Large intestine (tissue), 3 donors: ENCODE data around the gene TMTC1. TPM values are rescaled to one million over a fixed set of nuclear protein-coding genes. Genes with fewer than 3 reads are reported as not detected.
A peak's percentile ranks its signal among the peaks of the same experiment; 100 is the strongest.

Experiments
- DNase-seq, 2 donors: peaks; one replicate each; pipeline versions ENCODE4 v3.0.0 to v3.0.0-alpha.2; 2013
- H3K27ac ChIP-seq: one replicate; pipeline ENCODE4 v1.5.1; 2013; ENCODE audit warnings: low read length
- H3K27me3 ChIP-seq: 2 replicates; pipeline ENCODE4 v1.6.1; 2013; ENCODE audit warnings: low read length; ENCODE audit not compliant: control insufficient read depth, insufficient read depth
- H3K36me3 ChIP-seq: 2 replicates; pipeline ENCODE4 v1.6.1; 2013; ENCODE audit warnings: low read length; ENCODE audit not compliant: control insufficient read depth, insufficient read depth
- H3K4me1 ChIP-seq: one replicate; pipeline ENCODE4 v1.6.1; 2013; ENCODE audit warnings: low read length; ENCODE audit not compliant: control insufficient read depth, insufficient read depth
- H3K4me3 ChIP-seq: one replicate; pipeline ENCODE4 v1.5.1; 2013; ENCODE audit warnings: low read length
- H3K9me3 ChIP-seq: one replicate; pipeline ENCODE4 v1.6.1; 2013; ENCODE audit warnings: mild to moderate bottlenecking, low read depth, low read length, moderate library complexity; ENCODE audit not compliant: control insufficient read depth
- WGBS: methylation state at CpG from one replicate; pipeline ENCODE4 v1.1.5; 2013; ENCODE audit warnings: low lambda C conversion rate; ENCODE audit not compliant: insufficient coverage; 5-methylcytosine and 5-hydroxymethylcytosine counted together
- polyA plus RNA-seq: library from polyadenylated mRNA; unstranded; fragments of 120-200 nt; gene quantifications from one replicate; pipeline ENCODE4 v1.2.1, GENCODE V29; 2013

Gene TMTC1
- polyA plus RNA-seq, 1 donor, result 4.0 TPM

DNA sequence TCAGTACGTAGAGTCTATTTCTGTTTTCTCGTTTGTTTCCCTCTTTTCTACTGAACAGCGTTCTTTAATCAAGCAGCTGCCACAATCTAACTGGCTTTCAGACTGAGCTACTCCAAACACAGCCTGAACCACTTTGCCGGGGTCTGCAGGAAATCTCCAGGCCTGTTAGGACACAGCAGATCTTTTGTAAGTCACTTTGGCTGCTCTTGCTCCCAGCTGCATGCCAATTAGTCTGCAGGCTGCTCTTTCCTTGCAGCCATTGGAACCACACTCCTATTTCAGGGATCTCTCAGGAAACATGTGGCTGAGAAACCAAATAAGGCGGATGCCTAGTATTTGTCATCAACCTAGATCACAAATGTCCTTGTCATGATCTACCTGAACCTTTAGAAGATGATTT, 73.6 kb downstream of the TMTC1 start:
- no peaks in the 10 kb centered on the region for H3K9me3 ChIP-seq
- H3K4me1 ChIP-seq, result no peaks in the 10 kb centered on the region
- DNase-seq, result peak; percentile 21 to 26
- no peaks in the 10 kb centered on the region for H3K27me3 ChIP-seq
- no peak overlapping the region for H3K4me3 ChIP-seq
- H3K36me3 ChIP-seq, result no peaks in the 10 kb centered on the region
- no peak overlapping the region for H3K27ac ChIP-seq
- 100% methylated on average over 2 of the region's 5 CpGs for WGBS

DNA sequence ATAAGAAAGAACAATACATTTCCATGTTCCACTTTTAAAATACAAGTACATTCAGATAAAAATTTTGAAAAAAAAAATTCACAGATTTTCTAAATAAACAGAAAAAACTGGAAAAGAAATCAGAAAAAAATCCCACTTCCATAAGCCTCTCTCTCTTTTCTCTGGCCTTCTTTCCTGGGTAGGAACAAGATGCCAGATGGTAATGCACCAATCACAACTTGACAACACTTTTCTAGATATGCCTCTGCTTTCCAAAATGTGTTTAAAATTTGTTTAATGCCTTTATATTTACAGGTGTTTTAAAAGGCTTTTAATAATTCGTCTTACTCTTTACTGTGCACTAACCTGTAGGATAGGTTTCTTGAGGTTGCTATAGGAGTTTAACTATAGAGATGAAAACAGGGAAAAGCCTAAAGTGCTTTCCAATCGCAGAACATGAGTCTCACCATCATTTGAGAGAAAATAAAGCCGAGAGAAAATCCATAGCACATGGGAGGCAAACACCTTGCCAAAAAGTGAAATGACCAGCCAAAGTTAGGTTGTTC, 74.2 kb downstream of the TMTC1 start:
- Histone ChIP-seq H3K27ac (no peak overlapping the region), H3K4me3 (no peak overlapping the region), H3K27me3 (no peaks in the 10 kb centered on the region), H3K4me1 (no peaks in the 10 kb centered on the region), H3K9me3 (no peaks in the 10 kb centered on the region), H3K36me3 (no peaks in the 10 kb centered on the region)
- DNase-seq, result no peak
- whole genome bisulfite sequencing, result no CpG with 5 or more reads among the region's 3 CpGs

DNA sequence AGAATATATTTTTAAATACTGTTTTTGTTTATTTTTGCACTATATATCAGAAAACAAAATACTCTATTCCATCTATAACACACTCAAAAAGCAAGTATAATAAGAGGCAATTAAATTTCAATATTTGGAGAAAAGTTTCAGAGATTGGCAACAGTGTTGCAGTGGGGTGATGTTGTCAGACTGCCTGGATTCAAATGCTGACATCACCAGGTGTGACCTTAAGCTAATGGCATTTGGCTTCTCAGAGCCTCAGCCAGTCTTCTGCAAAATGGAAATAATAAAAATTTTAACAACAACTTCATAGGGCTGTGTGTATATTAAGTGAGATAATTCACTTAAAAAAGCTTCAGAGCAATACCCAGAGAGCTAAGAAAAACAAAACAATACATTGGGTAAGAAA, 74.7 kb downstream of the TMTC1 start:
- DNase-seq, result no peak
- Histone ChIP-seq H3K27me3 (no peaks in the 10 kb centered on the region), H3K4me1 (no peaks in the 10 kb centered on the region), H3K27ac (no peak overlapping the region), H3K4me3 (no peak overlapping the region), H3K9me3 (no peaks in the 10 kb centered on the region), H3K36me3 (no peaks in the 10 kb centered on the region)

DNA sequence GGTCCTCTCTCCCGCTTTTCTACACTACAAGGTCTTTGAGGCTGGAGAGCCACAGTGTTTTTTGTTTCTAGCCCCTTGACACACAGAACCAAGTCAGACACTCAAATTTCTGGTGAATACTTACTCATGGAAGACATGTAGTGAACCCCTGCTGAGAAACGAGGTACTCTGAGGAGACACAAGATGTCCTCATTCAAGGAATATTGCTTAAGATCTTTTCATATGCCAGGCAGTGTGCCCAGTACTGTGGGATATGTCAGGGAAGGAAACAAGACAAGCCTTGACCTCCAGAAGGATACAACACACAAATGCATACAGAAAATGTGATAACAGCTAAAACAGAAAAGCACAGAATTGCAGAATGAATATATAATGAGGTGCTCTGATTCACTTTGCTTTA, 75.9 kb downstream of the TMTC1 start:
- WGBS, result no CpG with 5 or more reads among the region's 2 CpGs
- H3K27me3 ChIP-seq, result no peaks in the 10 kb centered on the region
- H3K4me1 ChIP-seq, result no peaks in the 10 kb centered on the region
- H3K9me3 ChIP-seq, result no peaks in the 10 kb centered on the region
- no peaks in the 10 kb centered on the region for H3K36me3 ChIP-seq
- no peak overlapping the region for H3K4me3 ChIP-seq
- H3K27ac ChIP-seq, result no peak overlapping the region
- no peak for DNase-seq

DNA sequence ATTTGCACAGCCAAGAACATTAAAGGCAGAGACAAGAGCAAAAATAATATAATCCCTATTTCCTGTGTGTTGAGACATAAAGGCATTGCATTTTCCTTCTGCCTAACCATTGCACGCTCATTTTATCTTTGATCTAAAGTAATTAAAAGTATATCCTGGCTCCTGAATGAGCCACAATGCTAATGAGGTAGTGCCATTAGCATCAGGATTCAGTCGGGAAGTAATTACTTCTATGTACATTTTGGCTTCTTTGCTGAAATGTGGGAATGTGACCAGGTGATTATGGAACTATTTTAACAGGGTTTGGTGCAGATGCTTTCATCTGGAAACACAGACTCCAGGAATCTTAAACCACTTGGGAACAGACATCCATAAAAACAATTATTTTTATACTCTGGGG, 77.4 kb downstream of the TMTC1 start:
- DNase-seq, result no peak
- 33% methylated on average over 1 of the region's 2 CpGs for WGBS
- H3K36me3 ChIP-seq, result no peaks in the 10 kb centered on the region
- H3K27ac ChIP-seq, result no peak overlapping the region
- no peaks in the 10 kb centered on the region for H3K4me1 ChIP-seq
- no peaks in the 10 kb centered on the region for H3K27me3 ChIP-seq
- H3K4me3 ChIP-seq, result no peak overlapping the region
- H3K9me3 ChIP-seq, result no peaks in the 10 kb centered on the region

DNA sequence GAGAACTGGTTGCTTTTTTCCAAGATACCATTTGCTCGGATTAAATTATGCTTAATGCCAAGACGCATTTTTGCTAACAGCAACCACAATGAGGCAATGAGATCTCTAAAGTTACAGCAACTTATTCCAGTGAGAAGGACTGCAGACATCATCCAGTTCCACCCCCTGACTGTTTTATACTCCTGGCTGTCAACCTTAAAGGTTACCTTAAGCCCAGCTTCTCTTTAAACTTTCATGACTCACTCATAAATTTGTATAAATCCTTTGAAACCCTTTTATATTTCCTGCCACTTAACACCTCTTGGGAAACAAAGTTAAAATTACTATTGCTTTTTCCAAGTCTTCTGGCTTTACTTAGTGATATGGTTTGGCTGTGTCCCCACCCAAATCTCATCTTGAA, 80.2 kb downstream of the TMTC1 start:
- no peak for DNase-seq
- H3K27ac ChIP-seq, result no peak overlapping the region
- no peaks in the 10 kb centered on the region for H3K4me1 ChIP-seq
- no peak overlapping the region for H3K4me3 ChIP-seq
- 100% methylated on average over 1 of the region's 2 CpGs for WGBS
- H3K27me3 ChIP-seq, result no peaks in the 10 kb centered on the region
- no peaks in the 10 kb centered on the region for H3K9me3 ChIP-seq
- no peaks in the 10 kb centered on the region for H3K36me3 ChIP-seq

DNA sequence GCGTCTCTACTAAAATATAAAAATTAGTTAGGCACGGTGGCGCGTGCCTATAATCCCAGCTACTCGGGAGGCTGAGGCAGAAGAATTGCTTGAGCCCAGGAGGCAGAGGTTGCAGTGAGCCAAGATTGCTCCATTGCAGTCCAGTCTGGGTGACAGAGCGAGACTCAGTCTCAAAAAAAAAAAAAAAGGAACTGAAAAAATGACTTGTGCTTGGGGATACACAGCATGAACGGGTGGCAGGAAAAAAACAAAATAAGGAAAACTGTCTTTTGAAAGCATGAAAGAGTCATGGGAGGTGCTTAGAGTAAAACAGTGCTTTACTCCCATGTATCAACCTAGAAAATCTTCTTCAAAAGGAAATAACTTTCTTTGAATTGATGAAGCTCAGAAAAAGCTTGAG, 80.8 kb downstream of the TMTC1 start:
- H3K36me3 ChIP-seq, result no peaks in the 10 kb centered on the region
- H3K4me1 ChIP-seq, result no peaks in the 10 kb centered on the region
- H3K9me3 ChIP-seq, result no peaks in the 10 kb centered on the region
- no peak for DNase-seq
- WGBS, result 90% methylated on average over 1 of the region's 7 CpGs
- H3K27ac ChIP-seq, result no peak overlapping the region
- H3K4me3 ChIP-seq, result no peak overlapping the region
- no peaks in the 10 kb centered on the region for H3K27me3 ChIP-seq

DNA sequence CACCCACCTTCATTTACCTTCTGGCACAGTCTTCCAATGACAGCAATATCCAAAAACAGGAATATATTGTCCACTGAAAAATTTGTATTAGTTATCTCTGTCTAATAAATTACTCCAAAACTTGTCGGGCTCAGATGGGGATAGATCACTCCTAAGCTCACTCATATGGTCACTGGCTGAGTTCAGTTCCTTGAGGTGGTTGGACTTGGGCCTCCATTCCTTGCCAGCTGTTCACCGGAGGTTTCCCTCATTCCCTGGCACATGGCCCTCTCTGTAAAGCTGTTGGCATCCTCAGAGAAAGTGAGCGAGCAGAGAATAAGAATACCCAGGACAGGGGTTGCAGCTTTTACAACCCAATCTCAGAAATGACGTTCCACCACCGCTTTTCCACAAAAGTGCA, 81.5 kb downstream of the TMTC1 start:
- Histone ChIP-seq H3K9me3 (no peaks in the 10 kb centered on the region), H3K4me1 (no peaks in the 10 kb centered on the region), H3K27ac (no peak overlapping the region), H3K36me3 (no peaks in the 10 kb centered on the region), H3K27me3 (no peaks in the 10 kb centered on the region), H3K4me3 (no peak overlapping the region)
- DNase-seq, result no peak
- WGBS, result 80% methylated on average over 1 of the region's 5 CpGs

DNA sequence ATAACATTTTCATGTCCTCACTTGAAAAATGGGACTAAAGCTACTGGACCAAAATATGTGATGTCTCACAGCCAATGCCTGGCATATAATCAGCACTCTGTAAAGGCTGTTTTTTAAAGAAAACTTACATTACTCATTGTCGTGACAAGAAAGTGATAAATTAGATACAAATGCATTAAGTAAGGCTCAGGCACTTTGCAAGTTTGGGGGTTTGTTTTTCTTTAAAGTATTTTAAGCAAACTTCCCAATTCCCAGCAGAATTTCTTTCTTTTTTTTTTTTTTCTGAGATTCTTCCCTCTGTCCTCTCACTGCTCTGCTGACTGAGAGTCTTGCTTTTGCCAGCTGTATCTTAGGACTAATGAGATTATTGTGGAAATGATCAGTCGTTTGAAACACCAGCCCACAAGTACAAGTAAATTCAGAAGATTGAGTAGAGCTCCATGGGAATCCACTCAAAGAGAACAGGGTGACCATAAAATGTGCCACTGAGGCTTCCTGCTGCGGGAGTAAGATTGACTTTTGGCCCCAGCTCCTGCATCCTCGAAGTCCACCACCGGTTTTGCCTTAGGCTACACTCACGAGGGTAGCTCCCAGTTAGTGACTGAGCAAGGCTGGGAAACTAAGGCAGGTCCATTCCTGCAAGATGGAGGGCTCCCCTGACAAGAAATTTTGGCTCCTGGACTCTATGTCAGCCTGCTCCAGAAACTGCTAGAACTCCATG, 82.8 kb downstream of the TMTC1 start:
- Histone ChIP-seq H3K27ac (no peak overlapping the region), H3K36me3 (no peaks in the 10 kb centered on the region), H3K4me3 (no peak overlapping the region), H3K4me1 (no peaks in the 10 kb centered on the region), H3K27me3 (no peaks in the 10 kb centered on the region), H3K9me3 (no peaks in the 10 kb centered on the region)
- no peak for DNase-seq
- WGBS, result 67% methylated on average over 1 of the region's 6 CpGs

DNA sequence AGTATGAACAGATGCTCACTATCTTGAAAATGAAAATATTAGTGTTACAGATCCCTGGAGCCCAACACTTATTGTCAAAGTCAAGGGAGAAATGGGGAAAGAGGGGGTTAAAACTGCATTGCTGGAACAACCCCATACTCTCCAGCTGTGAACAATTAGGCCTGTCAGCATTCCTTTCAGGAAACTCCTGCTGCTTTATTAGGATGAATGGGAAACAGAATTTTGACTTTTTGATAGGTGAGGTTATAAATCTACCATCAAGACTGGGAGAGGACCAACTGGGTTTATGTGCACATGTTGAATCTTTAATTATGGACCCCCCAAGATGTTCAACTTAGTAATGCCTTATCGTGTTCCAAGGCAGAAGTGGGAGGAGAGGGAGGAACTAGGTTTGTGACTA, 85.0 kb downstream of the TMTC1 start:
- Histone ChIP-seq H3K9me3 (no peaks in the 10 kb centered on the region), H3K27me3 (no peaks in the 10 kb centered on the region), H3K4me3 (no peak overlapping the region), H3K27ac (no peak overlapping the region), H3K4me1 (no peaks in the 10 kb centered on the region), H3K36me3 (no peaks in the 10 kb centered on the region)
- no CpG with 5 or more reads among the region's 1 CpG for WGBS
- no peak for DNase-seq

DNA sequence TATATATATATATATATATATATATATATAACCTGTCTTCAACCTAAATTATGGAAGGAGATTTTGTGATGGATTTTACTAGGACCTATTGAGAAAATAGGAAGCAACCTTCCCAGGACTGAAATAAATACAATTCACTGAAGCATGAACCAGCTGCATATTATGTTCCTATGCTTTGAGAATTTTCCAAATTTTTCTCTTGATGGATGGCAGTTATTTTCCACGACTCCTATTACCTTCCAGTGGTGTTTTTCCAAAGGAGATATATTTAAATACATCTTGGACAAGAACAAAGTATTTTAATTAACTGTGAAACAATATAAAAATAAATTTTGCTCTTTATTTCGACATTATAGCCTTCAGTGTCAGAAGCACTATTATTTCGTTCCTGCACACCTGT, 87.9 kb downstream of the TMTC1 start:
- H3K27ac ChIP-seq, result no peak overlapping the region
- H3K36me3 ChIP-seq, result no peaks in the 10 kb centered on the region
- H3K4me3 ChIP-seq, result no peak overlapping the region
- no peaks in the 10 kb centered on the region for H3K9me3 ChIP-seq
- 80% methylated on average over 2 of the region's 3 CpGs for WGBS
- DNase-seq, result no peak
- no peaks in the 10 kb centered on the region for H3K4me1 ChIP-seq
- no peaks in the 10 kb centered on the region for H3K27me3 ChIP-seq
